Fibroblast of skin of back (primary cell): Measurements from ENCODE around the gene PRKCH.
"Not testable (repeated sequence)": the region's sequence is repeated elsewhere in the genome, so short reads cannot be mapped to it uniquely, and the experiment has no call there.

Experiments
- DNase-seq: peaks from one replicate; pipeline ENCODE4 v3.0.0-alpha.2; 2013

PRKCH gene

DNA sequence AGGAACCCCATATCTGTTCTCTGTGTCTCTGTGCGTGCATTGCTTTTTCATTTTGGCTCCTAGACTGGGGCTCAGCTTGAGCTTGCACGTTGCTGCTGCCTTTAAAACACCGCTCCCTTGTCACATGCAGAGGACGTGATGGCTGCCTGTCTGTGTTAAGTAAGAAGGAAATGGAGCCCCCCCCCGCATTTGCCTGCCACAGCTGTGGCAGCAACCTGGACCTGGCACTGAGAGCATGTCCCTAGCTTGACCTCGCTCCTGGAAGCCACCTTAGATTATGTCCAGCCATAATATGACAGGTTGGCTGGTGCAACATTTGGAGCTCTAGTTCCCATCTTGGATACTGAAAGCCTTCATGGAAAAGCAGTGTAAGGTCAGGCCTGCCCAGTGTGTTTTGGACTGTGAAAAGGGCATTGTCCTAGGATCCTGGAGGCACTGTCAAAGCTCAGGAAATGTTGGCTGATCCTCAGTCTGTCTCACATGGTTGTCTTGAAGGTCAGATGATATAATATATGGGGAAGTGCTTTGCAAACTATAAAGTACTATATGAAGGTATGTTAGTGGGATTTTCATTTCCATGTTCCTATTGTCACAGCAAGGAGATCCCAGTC is 73.8 kb downstream of the PRKCH start:
- DNase-seq, result no peak

- DNase-seq, result no peak
These were observed 74.9 kb downstream of the PRKCH start for GRCh38 chr14:61396279-61396678.

DNA sequence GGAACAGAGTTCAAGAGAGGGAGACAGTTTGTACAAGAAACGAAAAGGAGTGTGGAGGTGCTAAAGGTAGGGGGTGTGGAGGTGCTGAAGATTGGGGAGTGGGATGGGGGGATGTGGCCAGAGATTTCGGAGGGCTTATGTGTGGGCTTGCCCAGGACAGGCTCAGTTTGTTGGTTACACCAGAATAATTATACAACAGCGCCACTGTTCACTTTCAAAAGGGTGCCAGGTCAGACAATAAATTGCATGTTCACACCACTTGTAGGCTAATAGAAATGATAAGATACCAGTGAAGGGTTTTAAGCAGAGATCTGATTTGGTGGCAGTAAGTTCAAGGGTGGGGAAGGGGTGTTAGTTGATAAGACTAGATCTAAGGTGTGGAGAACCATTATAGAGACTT is 75.3 kb downstream of the PRKCH start:
- no peak for DNase-seq

- no peak for DNase-seq
These were observed 76.2 kb downstream of the PRKCH start for GRCh38 chr14:61397615-61398014.

GRCh38 chr14:61398221-61398620 is 76.8 kb downstream of the PRKCH start:
- DNase-seq, result no peak

DNA sequence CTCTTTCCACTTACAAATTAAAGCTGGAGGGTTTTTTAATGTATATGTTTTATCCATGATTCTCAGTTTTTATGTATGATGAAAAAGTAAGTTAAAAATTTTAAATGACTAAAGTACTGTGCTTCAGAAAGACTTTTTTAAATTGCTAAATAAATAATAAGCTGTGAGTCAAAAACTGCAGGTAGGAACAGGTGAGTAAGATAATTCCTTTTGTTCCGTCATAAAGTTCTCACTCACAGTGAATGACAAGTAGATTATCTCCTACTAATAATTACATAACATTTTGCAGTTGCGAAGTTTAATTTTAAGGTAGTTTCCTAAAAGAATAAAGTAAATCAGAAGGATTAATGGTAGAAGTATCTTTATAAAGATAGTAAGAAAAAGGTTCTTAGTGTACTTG is 78.0 kb downstream of the PRKCH start:
- DNase-seq, result no peak

DNA sequence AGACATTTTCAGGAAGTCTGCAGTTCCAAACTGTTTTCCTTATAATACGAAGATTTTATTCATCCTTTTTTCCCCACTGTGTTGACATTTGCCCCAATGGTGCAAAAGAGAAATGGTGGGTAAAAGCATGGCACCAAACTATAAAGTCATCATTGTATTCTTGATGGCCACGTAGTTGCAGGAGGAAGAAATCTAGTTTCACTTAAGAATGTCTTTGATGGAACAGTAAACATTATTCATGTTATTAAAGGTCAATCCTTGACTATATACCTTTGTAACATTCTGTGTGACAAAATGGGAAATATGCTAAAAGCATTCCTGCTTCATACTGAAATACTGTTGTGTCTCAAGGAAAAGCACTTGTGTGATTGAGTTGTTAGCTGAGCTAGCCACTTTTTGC is 80.1 kb downstream of the PRKCH start:
- no peak for DNase-seq

DNA sequence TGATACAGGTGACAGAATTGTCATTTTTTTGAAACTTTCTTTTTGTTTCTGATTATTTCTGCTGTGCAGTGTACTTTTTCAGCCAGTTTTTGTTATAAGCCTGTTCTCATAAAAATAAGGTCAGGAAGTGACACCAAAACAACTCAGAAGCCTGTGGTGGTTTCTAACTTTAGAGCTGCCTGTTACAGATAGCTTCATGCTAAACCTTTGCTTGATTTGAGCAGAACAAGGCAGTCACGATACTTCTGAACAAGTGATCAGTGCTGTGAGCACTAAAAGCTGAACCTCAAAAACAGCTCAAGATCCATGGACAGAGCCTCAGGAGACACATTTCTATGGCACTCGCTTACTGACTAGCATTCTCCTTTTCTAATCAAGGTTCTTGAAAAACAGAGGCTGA is 82.0 kb downstream of the PRKCH start:
- no peak for DNase-seq

- DNase-seq, result no peak
These were observed 83.3 kb downstream of the PRKCH start for GRCh38 chr14:61404637-61405036.

GRCh38 chr14:61406198-61406597 is 84.8 kb downstream of the PRKCH start:
- DNase-seq, result no peak

- no peak for DNase-seq
These were observed 85.3 kb downstream of the PRKCH start for GRCh38 chr14:61406675-61407074.

GRCh38 chr14:61408498-61408897 is 87.1 kb downstream of the PRKCH start:
- no peak for DNase-seq

GRCh38 chr14:61409782-61410181 is 88.4 kb downstream of the PRKCH start:
- DNase-seq, result no peak

DNA sequence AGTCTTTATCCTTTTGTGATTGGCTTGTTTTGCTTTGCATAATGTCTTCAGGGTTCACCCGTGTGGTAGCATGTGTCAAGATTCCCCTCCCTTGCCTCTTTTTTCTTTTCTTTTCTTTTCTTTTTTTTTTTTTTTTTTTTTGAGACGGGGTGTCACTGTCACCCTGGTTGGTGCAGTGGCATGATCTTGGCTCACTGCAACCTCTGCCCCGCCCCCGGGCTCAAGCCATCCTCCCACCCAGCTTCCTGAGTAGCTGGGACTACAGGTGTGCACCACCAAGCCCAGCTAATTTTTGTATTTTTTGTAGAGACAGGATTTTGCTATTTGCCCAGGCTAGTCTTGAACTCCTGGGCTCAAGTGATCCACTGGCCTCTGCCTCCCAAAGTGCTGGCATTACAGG is 94.6 kb downstream of the PRKCH start:
- not testable (repeated sequence) for DNase-seq

GRCh38 chr14:61416591-61416990 is 95.2 kb downstream of the PRKCH start:
- no peak for DNase-seq

- no peak for DNase-seq
These were observed 95.8 kb downstream of the PRKCH start for GRCh38 chr14:61417141-61417540.

GRCh38 chr14:61417883-61418455 is 96.6 kb downstream of the PRKCH start:
- no peak for DNase-seq

DNA sequence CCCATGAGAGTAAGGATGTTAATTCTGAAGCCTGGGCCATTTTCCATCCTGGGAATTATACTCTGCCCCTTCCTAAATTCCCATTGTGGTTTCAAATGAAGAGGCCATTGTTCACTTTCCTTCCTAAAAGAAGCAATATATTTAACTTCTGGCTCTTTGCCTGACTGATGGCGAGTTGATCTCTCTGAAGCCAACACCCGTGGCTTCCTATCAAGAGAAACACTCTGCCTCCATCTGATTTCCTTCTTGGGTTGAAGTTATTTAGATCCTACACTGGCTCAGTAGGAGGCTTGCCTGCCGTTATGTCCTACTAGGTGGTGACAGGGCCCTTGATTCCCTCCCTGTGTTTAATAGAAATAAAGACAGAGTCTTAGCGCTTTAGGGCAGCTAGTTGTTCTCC is 97.4 kb downstream of the PRKCH start:
- no peak for DNase-seq

GRCh38 chr14:61419201-61419600 is 97.8 kb downstream of the PRKCH start:
- no peak for DNase-seq

GRCh38 chr14:61420326-61420725 is 98.9 kb downstream of the PRKCH start:
- no peak for DNase-seq

DNA sequence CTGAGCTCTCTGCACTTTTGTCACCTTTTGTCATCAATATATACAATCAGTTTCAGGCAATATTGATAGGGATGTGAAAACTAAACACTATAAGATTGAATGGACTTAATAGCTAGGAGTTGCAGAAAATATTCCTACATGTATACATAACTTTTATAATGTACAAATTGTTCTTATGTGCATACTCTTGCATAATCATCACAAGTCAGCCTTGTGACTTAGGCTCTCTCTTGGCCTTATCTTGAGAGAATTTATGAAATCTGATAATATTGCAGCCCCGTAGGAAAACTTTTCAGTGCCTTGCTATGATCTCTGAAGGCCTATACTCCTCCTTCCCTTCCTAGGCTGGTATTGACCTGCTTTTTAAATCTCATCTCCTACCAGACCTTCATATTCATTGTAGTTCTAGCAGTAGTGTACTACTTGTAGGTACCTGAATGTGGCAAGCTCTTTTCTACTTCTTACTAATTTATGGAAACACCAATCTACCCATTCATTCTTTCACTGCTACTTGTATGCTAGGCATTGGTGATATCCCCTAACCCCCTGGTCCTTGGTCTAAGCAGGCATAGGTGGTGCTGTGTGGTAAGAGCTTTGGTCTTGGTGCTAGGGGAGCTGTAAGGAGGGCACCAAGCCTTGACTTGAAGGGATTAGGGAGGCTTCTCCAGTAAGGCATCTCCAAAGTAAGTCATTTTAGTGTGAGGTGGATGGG is 100.0 kb downstream of the PRKCH start:
- no peak for DNase-seq

- no peak for DNase-seq
These were observed 104.7 kb downstream of the PRKCH start for GRCh38 chr14:61426048-61426447.

- no peak for DNase-seq
These were observed 106.9 kb downstream of the PRKCH start for GRCh38 chr14:61428261-61428660.

GRCh38 chr14:61429316-61429715 is 107.9 kb downstream of the PRKCH start:
- DNase-seq, result no peak
